Activated T-helper 1 cell treated with anti-CD3 and anti-CD28 coated beads, Interleukin-12 subunit alpha, Interleukin-12 subunit beta, Interleukin-2, Interleukin-4 antibody, amounts not matched to agents 30 ng/mL and 10 ng/mL and 1 ng/mL, durations not matched to agents 14 hours and 24 hours and 36 hours (primary cell): ENCODE data around the gene ZSCAN16. TPM values are rescaled to one million over a fixed set of nuclear protein-coding genes. Genes with fewer than 3 reads are reported as not detected.
A peak's percentile ranks its signal among the peaks of the same experiment; 100 is the strongest.
"Not testable (repeated sequence)": the region's sequence is repeated elsewhere in the genome, so short reads cannot be mapped to it uniquely, and the experiment has no call there.

ENCODE experiments used
- DNase-seq: peaks from one replicate; pipeline ENCODE4 v3.0.0; 2021; ENCODE audit warnings: low spot score
- H3K27ac Mint-ChIP-seq: one replicate; pipeline ENCODE4 v1.8.0; 2021; ENCODE audit warnings: mild to moderate bottlenecking, mixed read lengths
- H3K27me3 Mint-ChIP-seq: one replicate; pipeline ENCODE4 v1.8.0; 2022; ENCODE audit warnings: mild to moderate bottlenecking, moderate library complexity, mixed read lengths; ENCODE audit not compliant: insufficient read depth
- H3K36me3 Mint-ChIP-seq: one replicate; pipeline ENCODE4 v1.8.0; 2021; ENCODE audit warnings: low read depth, mixed read lengths
- H3K4me1 Mint-ChIP-seq: one replicate; pipeline ENCODE4 v1.8.0; 2021; ENCODE audit warnings: low read depth, mixed read lengths
- H3K4me3 Mint-ChIP-seq: one replicate; pipeline ENCODE4 v1.8.0; 2021; ENCODE audit warnings: mild to moderate bottlenecking, moderate library complexity, mixed read lengths
- H3K9me3 Mint-ChIP-seq: one replicate; pipeline ENCODE4 v1.8.0; 2021; ENCODE audit warnings: mixed read lengths
- intact Hi-C: fragments of 100-400 bp; cut with micrococcal nuclease; formaldehyde crosslinking; loops from one replicate; pipeline ENCODE4 v1.15.1; 2024
- total RNA-seq: library from RNA; stranded (reverse); gene quantifications from 2 replicates; pipeline ENCODE4 v1.2.3, GENCODE V29; 2022

Gene ZSCAN16
- 4.8 TPM in 2 replicates for total RNA-seq

DNA sequence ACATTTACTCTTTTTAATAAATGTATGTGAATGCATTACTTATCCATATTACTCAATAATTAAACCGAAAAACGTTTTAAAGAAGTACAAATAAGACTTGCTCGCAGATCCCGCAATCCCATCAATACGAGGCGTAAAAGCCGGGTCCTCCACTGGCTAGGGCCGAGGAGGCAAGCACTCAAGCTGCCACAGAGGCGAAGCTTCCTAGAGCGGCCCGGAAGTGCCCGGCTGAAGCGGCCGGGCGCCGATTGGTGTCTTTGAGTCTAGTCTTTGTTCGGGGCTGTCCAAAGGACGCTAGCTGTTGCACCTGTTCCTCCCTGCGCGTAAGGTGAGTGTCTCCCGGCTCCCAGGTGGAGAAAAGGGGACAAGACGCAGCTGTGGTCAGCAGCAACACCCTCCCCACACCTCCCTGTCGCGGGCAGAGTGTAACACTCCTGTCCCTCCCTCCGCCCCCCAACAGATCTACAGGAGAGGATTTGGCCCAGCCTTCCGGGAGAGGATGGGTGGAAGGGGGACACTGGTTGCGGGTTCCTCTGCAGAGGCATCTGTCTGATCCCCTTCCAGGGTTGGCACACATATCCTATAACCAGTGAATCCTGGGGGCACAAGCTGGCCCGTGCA lies at the start of gene ZSCAN16:
TSS of gene ZSCAN16 (plus strand) at position 260 of the 621 bp plus-strand sequence. CDS start 835 bp downstream, outside the sequence.
- Mint-ChIP-seq H3K4me3 (peak within 1 kb of the TSS; percentile 95), H3K4me1 (peaks cover 42% of the 10 kb centered on the region), H3K27me3 (no peaks in the 10 kb centered on the region), H3K9me3 (no peaks in the 10 kb centered on the region), H3K27ac (peak within 1 kb of the TSS; percentile 86), H3K36me3 (peaks cover 38% of the 10 kb centered on the region)
- peak; percentile 66 for DNase-seq
- intact Hi-C loops = loop anchor here (1.0 to 5.0 kb wide), 6 partner anchors 12 to 143 kb away; partner anchors contain the start of genes ZKSCAN4, ZKSCAN8 and ZSCAN26

DNA sequence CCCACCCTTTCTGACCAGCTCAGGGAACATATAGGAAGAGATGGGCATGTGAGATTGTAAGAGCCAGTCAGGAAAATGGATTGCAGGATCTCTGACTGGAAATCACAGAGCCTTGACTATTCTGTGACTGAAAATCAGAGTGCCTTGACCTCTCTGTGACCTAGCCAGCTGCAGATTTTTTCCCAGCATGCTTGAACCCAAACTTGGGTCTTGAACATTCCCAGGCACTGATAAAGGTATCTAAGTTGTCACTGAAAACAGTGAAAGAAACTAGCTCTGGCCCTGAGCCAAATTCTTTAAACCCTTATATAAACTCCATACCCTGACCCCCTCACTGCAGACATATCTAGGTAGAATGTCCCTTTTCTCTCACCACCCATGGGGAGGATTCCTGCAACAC lies 46.4 kb upstream of the ZSCAN16 start:
- Mint-ChIP-seq H3K9me3 (no peaks in the 10 kb centered on the region), H3K27ac (no peak overlapping the region), H3K27me3 (peaks cover 5% of the 10 kb centered on the region), H3K36me3 (peaks cover 4% of the 10 kb centered on the region), H3K4me1 (peaks cover 21% of the 10 kb centered on the region), H3K4me3 (peak overlapping the region; percentile 25)
- intact Hi-C loops = no loop called here
- no peak for DNase-seq

DNA sequence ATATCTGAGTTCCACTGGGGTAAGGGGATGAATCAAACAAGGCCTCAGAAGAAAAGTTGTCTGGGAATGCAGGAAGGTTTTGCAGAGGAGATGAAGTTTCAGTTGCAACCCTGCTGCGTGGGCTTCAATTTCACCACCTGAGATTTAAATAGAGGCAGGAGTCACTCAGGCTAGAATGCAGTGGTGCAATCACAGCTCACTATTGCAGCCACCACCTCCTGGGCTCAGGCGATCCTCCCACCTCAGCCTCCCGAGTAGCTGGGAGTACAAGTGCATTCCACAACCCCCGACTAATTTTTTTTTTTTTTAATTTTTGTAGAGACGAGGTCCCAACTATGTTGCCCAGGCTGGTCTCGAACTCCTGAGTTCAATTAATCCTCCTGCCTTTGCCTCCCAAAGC lies 45.6 kb upstream of the ZSCAN16 start:
- intact Hi-C loops = no loop called here
- peak overlapping the region; percentile 96 for H3K4me3 Mint-ChIP-seq
- peaks cover 21% of the 10 kb centered on the region for H3K4me1 Mint-ChIP-seq
- H3K27me3 Mint-ChIP-seq = peaks cover 2% of the 10 kb centered on the region
- H3K36me3 Mint-ChIP-seq = peaks cover 4% of the 10 kb centered on the region
- H3K27ac Mint-ChIP-seq = no peak overlapping the region
- no peaks in the 10 kb centered on the region for H3K9me3 Mint-ChIP-seq
- DNase-seq = no peak

DNA sequence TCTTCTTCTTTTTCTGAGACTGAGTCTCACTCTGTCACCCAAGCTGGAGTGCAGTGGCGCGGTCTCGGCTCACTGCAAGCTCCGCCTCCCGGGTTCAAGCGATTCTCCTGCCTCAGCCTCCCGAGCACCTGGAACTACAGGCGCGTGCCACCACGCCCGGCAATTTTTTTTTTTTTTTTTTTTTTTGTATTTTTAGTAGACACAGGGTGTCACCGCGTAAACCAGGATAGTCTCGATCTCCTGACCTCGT lies 44.1 kb upstream of the ZSCAN16 start, which contains the start of gene ZNF165:
TSS of gene ZNF165 (plus strand) at position 188 of the 250 bp plus-strand sequence. CDS start 4,913 bp downstream, outside the sequence.
- not testable (repeated sequence) for H3K9me3 Mint-ChIP-seq, H3K27me3 Mint-ChIP-seq, DNase-seq, H3K36me3 Mint-ChIP-seq
- peaks cover 21% of the 10 kb centered on the region for H3K4me1 Mint-ChIP-seq
- intact Hi-C loops = loop anchor here (1.0 to 2.0 kb wide), 7 partner anchors 57 to 269 kb away; partner anchors contain the start of genes ZKSCAN3, ZKSCAN4 and ZKSCAN8
- peak within 1 kb of the TSS; percentile 96 for H3K27ac Mint-ChIP-seq
- H3K4me3 Mint-ChIP-seq = peak within 1 kb of the TSS; percentile 96

DNA sequence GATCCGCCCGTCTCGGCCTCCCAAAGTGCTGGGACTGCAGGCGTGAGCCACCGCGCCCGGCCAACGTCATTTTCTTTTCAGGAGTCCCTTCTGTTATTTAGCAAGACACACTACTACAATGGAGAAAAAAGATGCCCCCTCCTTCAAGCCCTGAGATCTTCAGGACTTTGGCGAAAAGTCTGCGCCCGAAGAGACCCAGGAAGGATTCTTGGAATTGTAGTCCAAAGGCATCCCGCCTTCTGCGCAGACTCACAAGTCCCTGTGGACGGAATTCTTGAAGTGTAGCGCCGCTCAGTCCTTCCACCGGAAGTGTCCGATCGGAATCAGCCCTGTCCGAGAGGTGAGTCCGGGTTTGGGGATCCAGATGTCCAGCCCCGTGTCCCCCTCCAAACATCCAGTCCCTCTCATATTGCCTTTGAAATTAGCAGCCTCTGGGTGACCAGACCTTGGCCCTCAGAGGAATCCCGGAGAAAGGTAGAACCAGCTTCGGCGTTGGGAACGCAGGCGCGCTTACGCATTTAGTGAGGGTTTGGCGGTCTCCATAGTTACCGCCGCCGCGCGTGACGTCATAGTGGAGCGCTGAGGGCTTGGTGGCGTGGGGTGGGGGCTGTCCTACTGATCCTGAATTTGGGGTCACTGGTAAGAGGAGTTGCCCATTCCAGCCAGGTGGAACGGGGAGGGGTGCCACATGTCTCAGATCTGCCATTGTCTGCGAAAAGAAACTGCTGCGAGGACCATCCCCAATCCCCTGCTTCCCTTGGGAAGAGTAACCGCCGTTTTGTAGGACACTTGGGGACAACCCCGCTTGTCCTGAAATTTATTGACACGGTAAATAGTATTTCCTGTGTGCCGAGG lies 43.6 kb upstream of the ZSCAN16 start:
- Mint-ChIP-seq H3K27ac (peak overlapping the region; percentile 96), H3K4me1 (peaks cover 21% of the 10 kb centered on the region), H3K9me3 (no peaks in the 10 kb centered on the region), H3K4me3 (peak overlapping the region; percentile 96), H3K27me3 (peaks cover 2% of the 10 kb centered on the region), H3K36me3 (peaks cover 4% of the 10 kb centered on the region)
- intact Hi-C loops = loop anchor here (1.0 to 2.0 kb wide), 10 partner anchors 23 to 318 kb away; partner anchors contain the start of genes ZKSCAN3, ZKSCAN4, ZKSCAN8 and ZSCAN12
- peak; percentile 82 for DNase-seq

DNA sequence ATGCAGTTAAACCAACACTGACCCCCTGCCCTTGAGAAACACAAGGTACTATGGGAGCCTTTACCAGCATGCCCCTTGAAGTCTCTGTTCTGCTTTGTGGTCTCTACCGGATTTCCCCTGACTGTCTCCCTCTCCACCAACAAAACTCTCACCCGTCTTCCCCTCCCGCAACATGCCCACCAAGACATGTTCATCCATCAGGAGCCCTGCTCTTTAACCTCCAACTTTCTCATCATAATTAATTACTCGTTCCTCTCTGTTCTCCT lies 43.0 kb upstream of the ZSCAN16 start:
- peaks cover 4% of the 10 kb centered on the region for H3K36me3 Mint-ChIP-seq
- H3K4me3 Mint-ChIP-seq = peak overlapping the region; percentile 96
- intact Hi-C loops = loop anchor here (1.0 to 2.0 kb wide), 7 partner anchors 23 to 318 kb away; partner anchors contain the start of genes ZKSCAN4, ZSCAN12 and ZSCAN16
- no peak for DNase-seq
- H3K27me3 Mint-ChIP-seq = peaks cover 2% of the 10 kb centered on the region
- H3K9me3 Mint-ChIP-seq = no peaks in the 10 kb centered on the region
- H3K4me1 Mint-ChIP-seq = peaks cover 21% of the 10 kb centered on the region
- H3K27ac Mint-ChIP-seq = peak overlapping the region; percentile 96

DNA sequence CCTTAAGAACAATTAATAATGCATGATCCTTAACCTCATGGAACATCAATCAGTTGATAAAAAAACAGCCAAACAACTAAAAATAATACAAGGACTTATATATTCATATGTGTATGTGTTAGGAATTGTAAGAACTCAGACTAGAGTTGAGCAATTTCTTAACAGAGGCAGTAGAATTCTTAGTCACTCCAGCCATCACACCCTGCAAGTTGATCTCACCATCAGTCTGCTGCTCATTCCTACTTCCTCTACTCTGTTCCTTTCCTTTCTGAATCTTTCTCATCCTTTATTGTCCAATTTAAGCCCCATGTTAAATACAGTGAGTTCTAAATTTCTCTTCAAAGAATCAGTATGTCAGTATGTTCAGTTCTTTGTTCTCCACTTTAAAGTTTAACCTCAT lies 41.5 kb upstream of the ZSCAN16 start:
- peaks cover 21% of the 10 kb centered on the region for H3K4me1 Mint-ChIP-seq
- peak overlapping the region; percentile 25 for H3K4me3 Mint-ChIP-seq
- H3K9me3 Mint-ChIP-seq = peaks cover 6% of the 10 kb centered on the region
- DNase-seq = no peak
- H3K36me3 Mint-ChIP-seq = peaks cover 10% of the 10 kb centered on the region
- no peak overlapping the region for H3K27ac Mint-ChIP-seq
- intact Hi-C loops = no loop called here
- H3K27me3 Mint-ChIP-seq = no peaks in the 10 kb centered on the region

DNA sequence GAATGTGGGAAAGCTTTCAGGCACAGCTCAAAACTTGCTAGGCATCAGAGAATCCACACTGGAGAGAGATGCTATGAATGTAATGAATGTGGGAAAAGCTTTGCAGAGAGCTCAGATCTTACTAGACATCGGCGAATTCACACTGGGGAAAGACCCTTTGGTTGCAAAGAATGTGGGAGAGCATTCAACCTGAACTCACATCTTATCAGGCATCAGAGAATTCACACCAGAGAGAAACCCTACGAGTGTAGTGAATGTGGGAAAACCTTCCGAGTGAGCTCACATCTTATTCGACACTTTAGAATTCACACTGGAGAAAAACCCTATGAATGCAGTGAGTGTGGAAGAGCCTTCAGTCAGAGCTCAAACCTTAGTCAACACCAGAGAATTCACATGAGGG lies 35.4 kb upstream of the ZSCAN16 start:
- H3K4me1 Mint-ChIP-seq = no peaks in the 10 kb centered on the region
- DNase-seq = no peak
- H3K4me3 Mint-ChIP-seq = no peak overlapping the region
- H3K27me3 Mint-ChIP-seq = peaks cover 2% of the 10 kb centered on the region
- H3K36me3 Mint-ChIP-seq = peaks cover 17% of the 10 kb centered on the region
- H3K27ac Mint-ChIP-seq = no peak overlapping the region
- peaks cover 48% of the 10 kb centered on the region for H3K9me3 Mint-ChIP-seq
- intact Hi-C loops = no loop called here

DNA sequence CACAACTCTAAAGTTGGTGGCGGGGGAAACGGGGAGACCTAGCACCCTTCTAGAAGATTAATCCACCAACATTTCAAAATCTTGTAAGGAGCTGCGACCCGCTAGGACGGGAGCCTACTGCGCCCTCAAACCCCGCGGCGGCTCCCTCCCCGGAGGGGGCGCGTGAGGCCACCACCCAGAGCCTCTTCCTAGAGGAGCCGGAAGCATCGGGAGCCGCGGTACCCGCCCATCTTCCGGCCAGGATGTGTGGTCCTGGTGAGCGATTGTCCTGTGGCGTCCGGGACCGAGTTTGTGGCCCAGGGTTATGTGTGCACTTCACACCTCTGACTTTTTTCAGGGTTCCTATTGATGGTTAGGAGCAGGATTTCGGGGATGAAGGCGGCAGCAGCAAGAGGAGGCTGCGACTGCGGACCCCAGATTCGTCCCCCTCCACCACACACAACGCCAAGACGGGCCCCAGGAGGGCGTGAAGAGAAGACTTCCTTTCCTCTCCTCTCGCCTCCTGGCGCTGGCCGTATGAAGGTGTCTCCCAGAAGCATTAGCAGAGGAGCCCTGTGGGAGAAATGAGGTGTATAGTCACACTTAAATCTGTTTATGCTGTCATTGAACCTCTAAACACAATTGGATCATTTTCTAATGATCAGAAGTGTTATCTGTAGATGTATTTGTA lies 33.4 kb upstream of the ZSCAN16 start:
- Mint-ChIP-seq H3K27me3 (peaks cover 2% of the 10 kb centered on the region), H3K36me3 (peaks cover 17% of the 10 kb centered on the region), H3K9me3 (peaks cover 48% of the 10 kb centered on the region), H3K4me1 (no peaks in the 10 kb centered on the region), H3K27ac (no peak overlapping the region), H3K4me3 (no peak overlapping the region)
- no peak for DNase-seq
- intact Hi-C loops = no loop called here

DNA sequence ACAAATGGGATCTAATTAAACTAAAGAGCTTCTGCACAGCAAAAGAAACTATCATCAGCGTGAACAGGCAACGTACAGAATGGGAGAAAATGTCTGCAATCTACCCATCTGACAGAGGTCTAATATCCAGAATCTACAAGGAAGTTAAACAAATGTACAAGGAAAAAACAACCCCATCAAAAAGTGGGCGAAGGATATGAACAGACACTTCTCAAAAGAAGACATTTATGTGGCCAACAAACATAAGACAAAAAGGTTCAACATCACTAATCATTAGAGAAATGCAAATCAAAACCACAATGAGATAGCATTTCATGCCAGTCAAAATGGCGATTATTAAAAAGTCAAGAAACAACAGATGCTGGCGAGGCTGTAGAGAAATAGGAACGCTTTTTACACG lies 22.2 kb upstream of the ZSCAN16 start:
- H3K4me1 Mint-ChIP-seq, DNase-seq, H3K9me3 Mint-ChIP-seq, H3K27ac Mint-ChIP-seq, intact Hi-C loops, H3K4me3 Mint-ChIP-seq, H3K36me3 Mint-ChIP-seq: not testable (repeated sequence)
- H3K27me3 Mint-ChIP-seq = peaks cover 18% of the 10 kb centered on the region

DNA sequence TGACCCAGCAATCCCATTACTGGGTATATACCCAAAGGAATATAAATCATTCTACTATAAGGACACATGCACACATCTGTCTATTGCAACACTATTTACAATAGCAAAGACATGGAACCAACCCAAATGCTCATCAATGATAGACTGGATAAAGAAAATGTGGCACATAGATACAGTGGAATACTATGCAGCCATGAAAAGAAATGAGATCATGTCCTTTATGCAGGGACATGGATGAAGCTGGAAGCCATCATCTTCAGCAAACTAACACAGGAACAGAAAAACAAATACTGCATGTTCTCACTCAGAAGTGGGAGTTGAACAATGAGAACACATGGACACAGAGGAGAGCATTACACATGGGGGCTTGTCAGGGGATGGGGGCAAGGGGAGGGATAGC lies 21.7 kb upstream of the ZSCAN16 start:
- H3K27ac Mint-ChIP-seq, intact Hi-C loops, H3K9me3 Mint-ChIP-seq, H3K36me3 Mint-ChIP-seq, DNase-seq, H3K4me1 Mint-ChIP-seq: not testable (repeated sequence)
- H3K4me3 Mint-ChIP-seq = peak overlapping the region; percentile 5
- peaks cover 18% of the 10 kb centered on the region for H3K27me3 Mint-ChIP-seq

DNA sequence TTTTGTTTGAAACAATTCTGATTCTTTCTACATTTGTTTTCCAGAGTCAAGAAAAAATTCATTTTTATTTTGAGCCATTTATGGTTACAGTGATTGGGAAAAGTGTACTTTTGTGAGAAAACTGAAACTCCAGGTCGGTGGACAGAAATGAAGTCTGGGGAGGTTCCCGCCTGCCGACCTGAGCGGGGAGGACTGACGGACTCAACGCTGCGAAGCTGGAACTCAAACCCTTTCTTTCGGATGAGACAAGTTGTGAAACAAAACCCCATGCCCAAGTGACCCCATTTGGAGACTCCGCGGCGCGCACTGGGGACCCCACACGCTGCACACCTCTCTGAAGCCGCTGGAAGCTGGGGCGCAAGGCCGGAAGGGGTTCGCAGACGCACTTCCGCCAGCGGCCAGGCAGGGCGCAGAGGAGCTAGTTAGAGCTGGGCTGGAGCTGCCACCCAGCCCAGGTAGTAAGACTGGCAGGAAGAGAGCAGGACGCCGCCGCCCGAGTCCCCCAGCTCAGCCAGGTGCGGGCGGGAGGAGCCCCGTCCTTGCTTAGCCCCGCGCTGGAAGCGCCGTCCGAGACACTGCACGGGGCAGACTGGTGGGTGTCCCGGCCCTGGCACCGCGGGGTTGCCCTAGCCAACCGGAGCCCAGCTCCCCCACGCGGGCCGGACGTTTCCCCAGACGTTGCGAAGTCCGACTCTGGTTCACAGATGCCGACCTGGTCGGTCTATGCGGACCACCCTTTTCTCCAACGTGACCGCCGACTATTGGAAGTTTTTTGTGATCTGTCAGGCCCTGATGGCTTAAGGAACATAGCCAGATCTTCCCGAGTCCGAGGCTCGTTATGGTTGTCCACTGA lies 19.8 kb upstream of the ZSCAN16 start:
- Mint-ChIP-seq H3K4me1 (peaks cover 5% of the 10 kb centered on the region), H3K36me3 (peaks cover 2% of the 10 kb centered on the region), H3K9me3 (peaks cover 4% of the 10 kb centered on the region), H3K27ac (peak overlapping the region; percentile 61), H3K27me3 (peaks cover 18% of the 10 kb centered on the region), H3K4me3 (peak overlapping the region; percentile 83)
- intact Hi-C loops = loop anchor here (1.0 kb wide), 5 partner anchors 20 to 252 kb away; partner anchors contain the start of genes ZKSCAN4 and ZSCAN16
- peak; percentile 75 for DNase-seq
